Uterus (tissue), 2 donors: ENCODE results near the gene BMPR2.
A peak's percentile ranks its signal among the peaks of the same experiment; 100 is the strongest.

Experiments
- POLR2A ChIP-seq, 2 donors: fragments of 450-650 bp; IDR thresholded peaks; one replicate each; pipeline ENCODE4 v1.6.1; 2016; ENCODE audit warnings: antibody characterized with exemption in 2 of 2, mild to moderate bottlenecking in 1 of 2, moderate library complexity in 1 of 2
- TF ChIP-seq, protein P1 (sequence below), 4 experiments: fragments of 200-600 bp in 2 of 4; fragments of 450-650 bp in 2 of 4; sonication (generic) in 2 of 4; IDR thresholded peaks; one replicate each; pipeline ENCODE4 v1.5.1; 2016 to 2019; ENCODE audit warnings: antibody characterized with exemption in 4 of 4, mild to moderate bottlenecking in 2 of 4, moderate library complexity in 1 of 4

GRCh38 chr2:202588647-202589581 lies 212.8 kb downstream of the BMPR2 start:
- TF ChIP-seq, protein P1, sequence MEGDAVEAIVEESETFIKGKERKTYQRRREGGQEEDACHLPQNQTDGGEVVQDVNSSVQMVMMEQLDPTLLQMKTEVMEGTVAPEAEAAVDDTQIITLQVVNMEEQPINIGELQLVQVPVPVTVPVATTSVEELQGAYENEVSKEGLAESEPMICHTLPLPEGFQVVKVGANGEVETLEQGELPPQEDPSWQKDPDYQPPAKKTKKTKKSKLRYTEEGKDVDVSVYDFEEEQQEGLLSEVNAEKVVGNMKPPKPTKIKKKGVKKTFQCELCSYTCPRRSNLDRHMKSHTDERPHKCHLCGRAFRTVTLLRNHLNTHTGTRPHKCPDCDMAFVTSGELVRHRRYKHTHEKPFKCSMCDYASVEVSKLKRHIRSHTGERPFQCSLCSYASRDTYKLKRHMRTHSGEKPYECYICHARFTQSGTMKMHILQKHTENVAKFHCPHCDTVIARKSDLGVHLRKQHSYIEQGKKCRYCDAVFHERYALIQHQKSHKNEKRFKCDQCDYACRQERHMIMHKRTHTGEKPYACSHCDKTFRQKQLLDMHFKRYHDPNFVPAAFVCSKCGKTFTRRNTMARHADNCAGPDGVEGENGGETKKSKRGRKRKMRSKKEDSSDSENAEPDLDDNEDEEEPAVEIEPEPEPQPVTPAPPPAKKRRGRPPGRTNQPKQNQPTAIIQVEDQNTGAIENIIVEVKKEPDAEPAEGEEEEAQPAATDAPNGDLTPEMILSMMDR (IDR thresholded peaks at IDR 0.05) = peak; percentile 80 to 92 (median 86)
- no peak for TF ChIP-seq POLR2A (IDR thresholded peaks at IDR 0.05)
